SU-DHL-6 (cell line): ENCODE data around the gene TIE1.

ENCODE experiments used
- H2AFZ ChIP-seq: fragments of 200-600 bp; sonication (generic); 2 replicates; pipeline ENCODE4 v1.6.1; 2014; ENCODE audit warnings: low read depth, mild to moderate bottlenecking, moderate library complexity, mixed read lengths, antibody characterized with exemption, low read length; ENCODE audit not compliant: severe bottlenecking
- H3F3A ChIP-seq: fragments of 200-600 bp; shearing (Covaris generic); 2 replicates; pipeline ENCODE4 v1.6.0; 2016; ENCODE audit warnings: antibody characterized with exemption, mild to moderate bottlenecking; ENCODE audit not compliant: insufficient read depth
- H3K27ac ChIP-seq: fragments of 200-600 bp; sonication (generic); 2 replicates; pipeline ENCODE4 v1.5.1; 2016; ENCODE audit warnings: low read depth, mild to moderate bottlenecking, low read length, moderate library complexity, mixed read lengths
- H3K27me3 ChIP-seq: fragments of 200-600 bp; sonication (generic), shearing (Covaris generic); 2 replicates; pipeline ENCODE4 v1.6.0; 2014; ENCODE audit warnings: mild to moderate bottlenecking, low read length
- H3K36me3 ChIP-seq: fragments of 200-600 bp; sonication (generic); 2 replicates; pipeline ENCODE4 v1.6.1; 2014; ENCODE audit warnings: mild to moderate bottlenecking, low read length, mixed read lengths
- H3K4me2 ChIP-seq: fragments of 300-600, 200-600 bp; shearing (Covaris generic), sonication (generic); 2 replicates; pipeline ENCODE4 v1.6.0; 2014; ENCODE audit warnings: low read length, low read depth, mild to moderate bottlenecking; ENCODE audit not compliant: poor library complexity, severe bottlenecking
- H3K4me3 ChIP-seq: fragments of 200-600 bp; sonication (generic); 2 replicates; pipeline ENCODE4 v1.5.1; 2014; ENCODE audit warnings: antibody characterized with exemption, low read length, mild to moderate bottlenecking, mixed read lengths; ENCODE audit not compliant: insufficient read depth, poor library complexity, severe bottlenecking
- H3K79me2 ChIP-seq: fragments of 200-600 bp; sonication (generic); 2 replicates; pipeline ENCODE4 v1.6.1; 2014; ENCODE audit warnings: mild to moderate bottlenecking, low read length, moderate library complexity; ENCODE audit not compliant: insufficient read depth
- H3K9ac ChIP-seq: fragments of 200-600 bp; sonication (generic); 2 replicates; pipeline ENCODE4 v1.7.0; 2014; ENCODE audit warnings: mild to moderate bottlenecking, low read length
- H3K9me2 ChIP-seq: fragments of 200-600 bp; sonication (generic); replicated peaks from 2 replicates; pipeline ENCODE4 v1.6.1; 2014; ENCODE audit warnings: low read length; ENCODE audit not compliant: insufficient read depth
- H3K9me3 ChIP-seq: fragments of 200-600 bp; sonication (generic); 2 replicates; pipeline ENCODE4 v1.6.1; 2014; ENCODE audit warnings: low read length, mixed read lengths; ENCODE audit not compliant: insufficient read depth
- H4K20me1 ChIP-seq: fragments of 200-600 bp; sonication (generic); 2 replicates; pipeline ENCODE4 v1.6.1; 2014; ENCODE audit warnings: low read depth, mild to moderate bottlenecking, antibody characterized with exemption, low read length, moderate library complexity, mixed read lengths
- CTCF ChIP-seq: fragments of 200-600 bp; sonication (generic); IDR thresholded peaks from one replicate; pipeline ENCODE4 v1.5.1; 2017; ENCODE audit warnings: antibody characterized with exemption, mild to moderate bottlenecking, low read length, moderate library complexity; ENCODE audit not compliant: insufficient read depth, poor library complexity, severe bottlenecking
- EZH2phosphoT487 ChIP-seq: fragments of 200-600 bp; sonication (generic), shearing (Covaris generic); conservative IDR thresholded peaks from 2 replicates; pipeline ENCODE4 v1.6.1; 2018; ENCODE audit warnings: mild to moderate bottlenecking, antibody characterized with exemption, low read length, moderate library complexity, mixed read lengths

Gene TIE1

GRCh38 chr1:43302721-43303470, 2.1 kb downstream of the TIE1 start:
- H3K27ac ChIP-seq, result no peak overlapping the region
- H3K9me3 ChIP-seq, result no peaks in the 10 kb centered on the region
- no peaks in the 10 kb centered on the region for H3K36me3 ChIP-seq
- H4K20me1 ChIP-seq, result no peaks in the 10 kb centered on the region
- H3K9me2 ChIP-seq, result no peaks in the 10 kb centered on the region
- no peak overlapping the region for H3K4me3 ChIP-seq
- TF ChIP-seq CTCF, result no peak
- H3K27me3 ChIP-seq, result no peaks in the 10 kb centered on the region
- H3K4me2 ChIP-seq, result no peak overlapping the region
- no peak overlapping the region for H2AFZ ChIP-seq
- H3K79me2 ChIP-seq, result no peaks in the 10 kb centered on the region
- H3F3A ChIP-seq, result no peaks in the 10 kb centered on the region
- no peak overlapping the region for H3K9ac ChIP-seq

GRCh38 chr1:43303471-43304313, 2.9 kb downstream of the TIE1 start:
- H3K4me3 ChIP-seq, result no peak overlapping the region
- no peak overlapping the region for H3K9ac ChIP-seq
- H2AFZ ChIP-seq, result no peak overlapping the region
- no peaks in the 10 kb centered on the region for H3F3A ChIP-seq
- H3K9me2 ChIP-seq, result no peaks in the 10 kb centered on the region
- no peaks in the 10 kb centered on the region for H3K27me3 ChIP-seq
- TF ChIP-seq EZH2phosphoT487, result no peak
- no peak for TF ChIP-seq CTCF
- no peaks in the 10 kb centered on the region for H3K36me3 ChIP-seq
- H3K9me3 ChIP-seq, result no peaks in the 10 kb centered on the region
- no peak overlapping the region for H3K4me2 ChIP-seq
- H4K20me1 ChIP-seq, result no peaks in the 10 kb centered on the region
- no peaks in the 10 kb centered on the region for H3K79me2 ChIP-seq
- H3K27ac ChIP-seq, result no peak overlapping the region

GRCh38 chr1:43304314-43304681, 3.5 kb downstream of the TIE1 start:
- H3K79me2 ChIP-seq, result no peaks in the 10 kb centered on the region
- H3K9me3 ChIP-seq, result no peaks in the 10 kb centered on the region
- H3K4me2 ChIP-seq, result no peak overlapping the region
- no peaks in the 10 kb centered on the region for H3K9me2 ChIP-seq
- no peak overlapping the region for H3K27ac ChIP-seq
- no peaks in the 10 kb centered on the region for H3F3A ChIP-seq
- H2AFZ ChIP-seq, result no peak overlapping the region
- no peak overlapping the region for H3K4me3 ChIP-seq
- no peak overlapping the region for H3K9ac ChIP-seq
- H4K20me1 ChIP-seq, result no peaks in the 10 kb centered on the region
- no peaks in the 10 kb centered on the region for H3K27me3 ChIP-seq
- TF ChIP-seq CTCF (no peak), EZH2phosphoT487 (no peak)
- H3K36me3 ChIP-seq, result no peaks in the 10 kb centered on the region
